Ishikawa (cell line): ENCODE measurements around the gene LNP1.

Source experiments
- CEBPB ChIP-seq: IDR thresholded peaks from 2 replicates; pipeline ENCODE4 v1.6.1; 2012
- CREB1 ChIP-seq: IDR thresholded peaks from 2 replicates; pipeline ENCODE4 v1.6.1; 2012; ENCODE audit warnings: low read depth
- EGR1 ChIP-seq: IDR thresholded peaks from 2 replicates; pipeline ENCODE4 v1.6.1; 2012
- EP300 ChIP-seq: IDR thresholded peaks from 2 replicates; pipeline ENCODE4 v1.6.1; 2012; ENCODE audit warnings: borderline replicate concordance
- FOXM1 ChIP-seq: IDR thresholded peaks from 2 replicates; pipeline ENCODE4 v1.6.1; 2012; ENCODE audit warnings: low read depth, borderline replicate concordance
- MAX ChIP-seq: IDR thresholded peaks from 2 replicates; pipeline ENCODE4 v1.6.1; 2012
- NFIC ChIP-seq: IDR thresholded peaks from 2 replicates; pipeline ENCODE4 v1.6.1; 2012
- RAD21 ChIP-seq: IDR thresholded peaks from 2 replicates; pipeline ENCODE4 v1.6.1; 2012; ENCODE audit warnings: low read depth
- TAF1 ChIP-seq: IDR thresholded peaks from 2 replicates; pipeline ENCODE4 v1.6.1; 2012; ENCODE audit warnings: low read depth, mild to moderate bottlenecking
- TCF12 ChIP-seq: IDR thresholded peaks from 2 replicates; pipeline ENCODE4 v1.6.1; 2012; ENCODE audit warnings: low read depth
- TEAD4 ChIP-seq: IDR thresholded peaks from 2 replicates; pipeline ENCODE4 v1.6.1; 2012
- YY1 ChIP-seq: IDR thresholded peaks from 2 replicates; pipeline ENCODE4 v1.6.1; 2012; ENCODE audit warnings: low read depth
- ZBTB7A ChIP-seq: IDR thresholded peaks from 2 replicates; pipeline ENCODE4 v1.6.1; 2012; ENCODE audit warnings: low read depth
- TF ChIP-seq, protein P1 (sequence below): IDR thresholded peaks from 2 replicates; pipeline ENCODE4 v1.6.1; 2012
- TF ChIP-seq, protein P2 (sequence below): IDR thresholded peaks from 2 replicates; pipeline ENCODE4 v1.6.1; 2012; ENCODE audit warnings: low read depth, mild to moderate bottlenecking

The LNP1 gene

DNA sequence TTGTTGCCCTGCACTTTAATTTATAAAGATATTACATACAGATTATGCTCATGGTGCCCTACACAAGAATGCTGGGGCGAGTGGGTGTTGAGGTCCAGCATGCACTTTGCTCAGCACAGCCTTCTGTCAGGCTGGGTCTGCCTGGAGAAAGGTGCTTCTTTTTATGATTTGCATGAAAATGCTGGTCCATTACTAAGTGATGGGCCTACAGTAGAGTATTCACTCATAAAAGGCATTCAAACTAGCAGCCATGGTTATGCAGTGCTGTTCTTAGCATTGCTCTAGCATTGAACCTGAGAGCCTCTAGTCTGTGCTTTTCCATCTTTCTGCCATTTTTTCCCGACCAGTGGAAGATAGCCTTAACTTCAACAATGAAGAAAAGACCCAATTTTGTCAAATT lies 12.3 kb downstream of the LNP1 start:
- TF ChIP-seq, protein P1, sequence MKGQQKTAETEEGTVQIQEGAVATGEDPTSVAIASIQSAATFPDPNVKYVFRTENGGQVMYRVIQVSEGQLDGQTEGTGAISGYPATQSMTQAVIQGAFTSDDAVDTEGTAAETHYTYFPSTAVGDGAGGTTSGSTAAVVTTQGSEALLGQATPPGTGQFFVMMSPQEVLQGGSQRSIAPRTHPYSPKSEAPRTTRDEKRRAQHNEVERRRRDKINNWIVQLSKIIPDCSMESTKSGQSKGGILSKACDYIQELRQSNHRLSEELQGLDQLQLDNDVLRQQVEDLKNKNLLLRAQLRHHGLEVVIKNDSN = no peak
- TF ChIP-seq CEBPB = no peak
- TF ChIP-seq YY1 = no peak
- TF ChIP-seq FOXM1 = no peak

DNA sequence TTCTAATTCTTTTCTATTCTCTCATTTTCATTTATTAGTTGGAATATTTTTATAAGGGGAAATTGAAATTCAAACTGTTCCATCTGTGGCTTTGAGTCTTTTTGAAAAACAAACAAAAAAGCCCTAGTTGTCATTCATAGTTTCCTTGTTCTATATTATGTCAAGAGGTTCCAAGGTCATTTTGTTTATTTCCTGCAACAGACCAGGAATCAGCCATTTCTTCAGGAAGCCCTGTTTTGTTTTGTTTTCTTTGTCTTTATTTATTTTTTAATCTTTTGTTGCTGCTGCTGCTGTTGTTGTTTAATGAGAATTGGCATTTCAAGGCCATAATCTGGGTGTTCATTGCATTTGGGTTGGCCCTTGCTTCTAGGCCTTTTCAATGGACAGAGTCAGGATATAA lies 14.8 kb downstream of the LNP1 start:
- TF ChIP-seq EP300 (no peak), CEBPB (no peak), TEAD4 (no peak), FOXM1 (no peak), RAD21 (no peak), MAX (no peak), TAF1 (no peak), ZBTB7A (no peak)

GRCh38 chr3:100416863-100417262 lies 15.5 kb downstream of the LNP1 start:
- TF ChIP-seq, protein P2, sequence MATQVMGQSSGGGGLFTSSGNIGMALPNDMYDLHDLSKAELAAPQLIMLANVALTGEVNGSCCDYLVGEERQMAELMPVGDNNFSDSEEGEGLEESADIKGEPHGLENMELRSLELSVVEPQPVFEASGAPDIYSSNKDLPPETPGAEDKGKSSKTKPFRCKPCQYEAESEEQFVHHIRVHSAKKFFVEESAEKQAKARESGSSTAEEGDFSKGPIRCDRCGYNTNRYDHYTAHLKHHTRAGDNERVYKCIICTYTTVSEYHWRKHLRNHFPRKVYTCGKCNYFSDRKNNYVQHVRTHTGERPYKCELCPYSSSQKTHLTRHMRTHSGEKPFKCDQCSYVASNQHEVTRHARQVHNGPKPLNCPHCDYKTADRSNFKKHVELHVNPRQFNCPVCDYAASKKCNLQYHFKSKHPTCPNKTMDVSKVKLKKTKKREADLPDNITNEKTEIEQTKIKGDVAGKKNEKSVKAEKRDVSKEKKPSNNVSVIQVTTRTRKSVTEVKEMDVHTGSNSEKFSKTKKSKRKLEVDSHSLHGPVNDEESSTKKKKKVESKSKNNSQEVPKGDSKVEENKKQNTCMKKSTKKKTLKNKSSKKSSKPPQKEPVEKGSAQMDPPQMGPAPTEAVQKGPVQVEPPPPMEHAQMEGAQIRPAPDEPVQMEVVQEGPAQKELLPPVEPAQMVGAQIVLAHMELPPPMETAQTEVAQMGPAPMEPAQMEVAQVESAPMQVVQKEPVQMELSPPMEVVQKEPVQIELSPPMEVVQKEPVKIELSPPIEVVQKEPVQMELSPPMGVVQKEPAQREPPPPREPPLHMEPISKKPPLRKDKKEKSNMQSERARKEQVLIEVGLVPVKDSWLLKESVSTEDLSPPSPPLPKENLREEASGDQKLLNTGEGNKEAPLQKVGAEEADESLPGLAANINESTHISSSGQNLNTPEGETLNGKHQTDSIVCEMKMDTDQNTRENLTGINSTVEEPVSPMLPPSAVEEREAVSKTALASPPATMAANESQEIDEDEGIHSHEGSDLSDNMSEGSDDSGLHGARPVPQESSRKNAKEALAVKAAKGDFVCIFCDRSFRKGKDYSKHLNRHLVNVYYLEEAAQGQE = no peak
- TF ChIP-seq TCF12 (no peak), TEAD4 (no peak), RAD21 (no peak), TAF1 (no peak), EP300 (no peak), MAX (no peak), ZBTB7A (no peak), CEBPB (no peak), NFIC (no peak), YY1 (no peak), CREB1 (no peak), FOXM1 (no peak), EGR1 (no peak)
- TF ChIP-seq, protein P1 = no peak

DNA sequence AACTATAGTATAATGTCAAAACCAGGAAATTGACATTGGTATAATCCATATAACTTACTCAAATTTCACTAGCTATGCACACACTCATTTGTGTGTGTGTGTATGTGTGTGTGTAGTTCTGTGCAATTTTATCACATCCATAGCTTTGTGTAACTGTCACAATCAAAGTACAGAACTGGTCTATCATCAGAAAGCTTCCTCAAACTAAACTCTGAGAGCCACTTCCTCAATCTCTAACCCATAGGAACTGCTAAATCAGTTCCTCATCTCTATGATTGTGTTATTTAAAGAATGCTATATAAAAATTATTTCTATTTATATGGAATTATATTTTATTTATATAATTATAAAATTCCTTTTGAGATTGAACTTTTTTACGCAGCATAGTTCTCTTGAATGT lies 18.1 kb downstream of the LNP1 start:
- TF ChIP-seq, protein P2 = no peak
- no peak for TF ChIP-seq RAD21
- TF ChIP-seq CEBPB = no peak
- no peak for TF ChIP-seq EP300
- TF ChIP-seq EGR1 = no peak
- no peak for TF ChIP-seq CREB1
- TF ChIP-seq TEAD4 = no peak
- TF ChIP-seq TCF12 = no peak
- TF ChIP-seq, protein P1 = no peak
- no peak for TF ChIP-seq MAX
- TF ChIP-seq YY1 = no peak
- TF ChIP-seq FOXM1 = no peak
- no peak for TF ChIP-seq ZBTB7A
- no peak for TF ChIP-seq NFIC

DNA sequence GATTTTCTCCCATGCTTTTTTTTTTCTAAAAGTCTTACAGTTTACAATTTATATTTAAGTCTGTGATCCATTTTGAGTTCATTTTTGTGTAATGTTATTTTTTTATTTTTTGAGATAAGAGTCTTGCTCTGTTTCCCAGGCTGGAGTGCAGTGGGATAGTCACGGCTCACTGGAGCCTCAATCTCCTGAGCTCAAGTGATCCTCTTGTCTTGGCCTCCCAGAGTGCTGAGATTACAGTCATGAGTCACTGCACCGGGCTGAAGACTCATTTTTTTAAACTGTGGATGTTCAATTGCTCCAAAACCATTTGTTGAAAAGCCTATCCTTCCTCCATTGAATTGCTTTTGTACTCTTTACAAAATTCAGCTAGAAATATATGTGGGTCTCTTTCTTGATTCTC lies 19.5 kb downstream of the LNP1 start:
- TF ChIP-seq RAD21 (no peak), CEBPB (no peak), EP300 (no peak), NFIC (no peak), YY1 (no peak), EGR1 (no peak), FOXM1 (no peak), TCF12 (no peak), CREB1 (no peak), MAX (no peak), ZBTB7A (no peak), TEAD4 (no peak), TAF1 (no peak)
- TF ChIP-seq, protein P1 = no peak
- TF ChIP-seq, protein P2 = no peak
